ENCODE results near the gene ZXDA. TPM values are rescaled to one million over a fixed set of nuclear protein-coding genes. Genes with fewer than 3 reads are reported as not detected.
"Not testable (repeated sequence)": the region's sequence is repeated elsewhere in the genome, so short reads cannot be mapped to it uniquely, and the experiment has no call there.

The ZXDA gene, protein sequence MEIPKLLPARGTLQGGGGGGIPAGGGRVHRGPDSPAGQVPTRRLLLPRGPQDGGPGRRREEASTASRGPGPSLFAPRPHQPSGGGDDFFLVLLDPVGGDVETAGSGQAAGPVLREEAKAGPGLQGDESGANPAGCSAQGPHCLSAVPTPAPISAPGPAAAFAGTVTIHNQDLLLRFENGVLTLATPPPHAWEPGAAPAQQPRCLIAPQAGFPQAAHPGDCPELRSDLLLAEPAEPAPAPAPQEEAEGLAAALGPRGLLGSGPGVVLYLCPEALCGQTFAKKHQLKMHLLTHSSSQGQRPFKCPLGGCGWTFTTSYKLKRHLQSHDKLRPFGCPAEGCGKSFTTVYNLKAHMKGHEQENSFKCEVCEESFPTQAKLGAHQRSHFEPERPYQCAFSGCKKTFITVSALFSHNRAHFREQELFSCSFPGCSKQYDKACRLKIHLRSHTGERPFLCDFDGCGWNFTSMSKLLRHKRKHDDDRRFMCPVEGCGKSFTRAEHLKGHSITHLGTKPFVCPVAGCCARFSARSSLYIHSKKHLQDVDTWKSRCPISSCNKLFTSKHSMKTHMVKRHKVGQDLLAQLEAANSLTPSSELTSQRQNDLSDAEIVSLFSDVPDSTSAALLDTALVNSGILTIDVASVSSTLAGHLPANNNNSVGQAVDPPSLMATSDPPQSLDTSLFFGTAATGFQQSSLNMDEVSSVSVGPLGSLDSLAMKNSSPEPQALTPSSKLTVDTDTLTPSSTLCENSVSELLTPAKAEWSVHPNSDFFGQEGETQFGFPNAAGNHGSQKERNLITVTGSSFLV
- polyA plus RNA-seq (ENCODE audit: insufficient read length in 3 of 3) = 1 to 10 TPM; 5.1 to 5.9 (median 5.9) TPM
- long read RNA-seq, donor 1, full-length matches to known transcripts = 4 of 4 reads
- long read RNA-seq, donor 1, partial matches to known transcripts = 0 of 4 reads
- long read RNA-seq, donor 1, other reads (novel, unspliced or antisense) = 0 of 4 reads
- long read RNA-seq, donor 2, full-length matches to known transcripts = 8 of 8 reads
- long read RNA-seq, donor 2, partial matches to known transcripts = 0 of 8 reads
- long read RNA-seq, donor 2, other reads (novel, unspliced or antisense) = 0 of 8 reads
- long read RNA-seq, donor 3, full-length matches to known transcripts = 10 of 10 reads
- long read RNA-seq, donor 3, partial matches to known transcripts = 0 of 10 reads
- long read RNA-seq, donor 3, other reads (novel, unspliced or antisense) = 0 of 10 reads
- long read RNA-seq, donor 4, full-length matches to known transcripts = 4 of 4 reads
- long read RNA-seq, donor 4, partial matches to known transcripts = 0 of 4 reads
- long read RNA-seq, donor 4, other reads (novel, unspliced or antisense) = 0 of 4 reads
- long read RNA-seq, donor 5, full-length matches to known transcripts = 3 of 3 reads
- long read RNA-seq, donor 5, partial matches to known transcripts = 0 of 3 reads
- long read RNA-seq, donor 5, other reads (novel, unspliced or antisense) = 0 of 3 reads
- long read RNA-seq, donor 6, full-length matches to known transcripts = 8 of 8 reads
- long read RNA-seq, donor 6, partial matches to known transcripts = 0 of 8 reads
- long read RNA-seq, donor 6, other reads (novel, unspliced or antisense) = 0 of 8 reads
- long read RNA-seq, donor 7, full-length matches to known transcripts = 16 of 16 reads
- long read RNA-seq, donor 7, partial matches to known transcripts = 0 of 16 reads
- long read RNA-seq, donor 7, other reads (novel, unspliced or antisense) = 0 of 16 reads
- long read RNA-seq, donor 8, full-length matches to known transcripts = 1 of 1 reads
- long read RNA-seq, donor 8, partial matches to known transcripts = 0 of 1 reads
- long read RNA-seq, donor 8, other reads (novel, unspliced or antisense) = 0 of 1 reads
- long read RNA-seq, donor 9, full-length matches to known transcripts = 9 of 9 reads
- long read RNA-seq, donor 9, partial matches to known transcripts = 0 of 9 reads
- long read RNA-seq, donor 9, other reads (novel, unspliced or antisense) = 0 of 9 reads
- long read RNA-seq, donor 10, full-length matches to known transcripts = 17 of 17 reads
- long read RNA-seq, donor 10, partial matches to known transcripts = 0 of 17 reads
- long read RNA-seq, donor 10, other reads (novel, unspliced or antisense) = 0 of 17 reads
- long read RNA-seq, donor 11, full-length matches to known transcripts = 8 of 8 reads
- long read RNA-seq, donor 11, partial matches to known transcripts = 0 of 8 reads
- long read RNA-seq, donor 11, other reads (novel, unspliced or antisense) = 0 of 8 reads
- long read RNA-seq, donor 12, full-length matches to known transcripts = 7 of 7 reads
- long read RNA-seq, donor 12, partial matches to known transcripts = 0 of 7 reads
- long read RNA-seq, donor 12, other reads (novel, unspliced or antisense) = 0 of 7 reads
- long read RNA-seq, donor 13, full-length matches to known transcripts = 12 of 12 reads
- long read RNA-seq, donor 13, partial matches to known transcripts = 0 of 12 reads
- long read RNA-seq, donor 13, other reads (novel, unspliced or antisense) = 0 of 12 reads
- long read RNA-seq, donor 14, full-length matches to known transcripts = 30 of 30 reads
- long read RNA-seq, donor 14, partial matches to known transcripts = 0 of 30 reads
- long read RNA-seq, donor 14, other reads (novel, unspliced or antisense) = 0 of 30 reads
- long read RNA-seq, donor 15, full-length matches to known transcripts = 16 of 16 reads
- long read RNA-seq, donor 15, partial matches to known transcripts = 0 of 16 reads
- long read RNA-seq, donor 15, other reads (novel, unspliced or antisense) = 0 of 16 reads
- long read RNA-seq, donor 16, full-length matches to known transcripts = 4 of 4 reads
- long read RNA-seq, donor 16, partial matches to known transcripts = 0 of 4 reads
- long read RNA-seq, donor 16, other reads (novel, unspliced or antisense) = 0 of 4 reads

DNA sequence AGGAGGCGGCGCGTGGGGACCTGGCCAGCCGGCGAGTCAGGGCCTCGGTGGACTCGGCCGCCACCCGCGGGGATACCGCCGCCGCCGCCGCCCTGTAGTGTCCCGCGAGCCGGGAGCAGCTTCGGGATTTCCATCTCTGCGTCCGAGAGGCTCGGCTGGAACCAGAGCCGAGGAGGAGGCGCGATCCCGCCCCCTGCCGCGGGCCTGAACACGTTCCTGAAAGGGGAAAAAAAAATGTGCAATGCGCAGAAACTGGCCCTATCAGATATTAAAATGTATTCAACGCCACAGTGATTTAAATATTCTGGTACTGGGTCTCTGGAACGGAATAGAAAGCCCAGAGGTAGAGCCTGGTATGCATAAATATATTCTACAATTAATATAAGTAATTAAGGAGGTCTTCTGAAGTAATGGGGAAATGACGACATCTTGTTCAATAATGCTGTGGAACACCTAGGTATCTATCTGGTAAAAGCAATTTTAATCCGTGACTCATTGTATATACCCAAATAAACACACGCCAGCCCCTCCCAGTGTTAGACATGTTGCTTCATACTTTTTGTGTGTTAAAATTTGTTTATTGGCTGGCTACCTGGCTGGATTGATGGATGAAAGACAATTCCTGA is at the start of gene ZXDA:
Gene ZXDA, minus strand, starts transcription at position 172 of the 626 bp plus-strand sequence. Its CDS starts 38 bp downstream, at position 134.
- DNase-seq = not testable (repeated sequence)

DNA sequence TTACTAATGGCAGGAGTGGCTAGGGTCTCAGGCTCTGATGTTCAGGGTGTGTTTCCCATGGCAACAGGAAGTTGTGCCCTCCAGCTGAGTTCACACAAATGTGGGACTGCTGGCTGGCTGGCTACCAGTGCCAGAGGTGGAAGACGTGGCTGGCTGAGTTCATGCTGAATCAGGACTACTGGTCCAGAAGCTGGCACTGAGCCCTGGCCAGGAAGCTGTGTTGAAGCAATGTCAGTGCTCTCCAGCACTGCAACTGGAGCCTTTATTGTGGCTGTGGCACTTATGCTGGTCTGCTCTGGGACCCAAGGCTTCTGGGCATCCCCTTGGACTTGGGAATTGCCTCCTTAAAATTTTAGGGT is 42.0 kb upstream of the ZXDA start:
- no peak for DNase-seq

GRCh38 chrX:57951666-57952319 is 41.5 kb upstream of the ZXDA start:
- no peak for DNase-seq

GRCh38 chrX:57933321-57933720 is 23.1 kb upstream of the ZXDA start:
- DNase-seq = no peak

GRCh38 chrX:57932266-57932665 is 22.0 kb upstream of the ZXDA start:
- no peak for DNase-seq

GRCh38 chrX:57930051-57930450 is 19.8 kb upstream of the ZXDA start:
- no peak for DNase-seq

DNA sequence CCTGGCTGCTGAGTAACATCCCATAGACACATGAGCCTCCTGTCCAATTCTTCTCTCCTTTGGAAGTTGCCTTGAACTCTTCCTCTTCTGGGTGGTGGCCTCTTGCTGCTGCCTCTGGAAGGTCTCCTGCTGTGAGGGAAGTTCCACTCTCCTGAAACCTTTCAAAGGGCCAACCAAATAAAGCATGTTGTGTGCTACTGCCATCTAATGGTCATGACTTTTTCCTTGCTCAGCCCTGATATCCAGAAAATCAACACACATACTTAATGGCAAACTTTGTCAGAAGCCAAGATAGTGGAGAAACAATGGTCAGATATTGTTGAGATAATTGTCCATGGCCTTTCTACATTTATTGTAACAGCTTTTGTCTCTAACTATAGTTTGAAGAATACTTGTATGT is 19.1 kb upstream of the ZXDA start:
- DNase-seq = no peak

DNA sequence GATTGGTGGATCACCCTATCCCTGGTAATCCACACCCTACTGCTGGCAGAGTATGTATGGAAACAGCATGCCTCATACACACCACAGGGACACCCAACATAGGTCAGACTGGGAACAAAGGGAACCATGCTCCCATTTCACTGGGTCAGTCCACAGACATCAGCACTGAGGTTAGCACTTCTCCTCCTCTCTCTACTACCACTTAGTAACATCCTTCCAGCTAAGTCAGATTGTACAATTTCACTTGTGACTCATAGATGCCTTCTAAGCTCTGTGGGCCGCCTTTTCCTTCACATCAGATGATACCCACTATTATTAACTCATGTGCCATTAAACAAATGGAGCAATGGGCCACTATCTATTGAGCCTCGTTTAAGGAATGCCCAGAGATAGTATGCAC is 15.5 kb upstream of the ZXDA start:
- no peak for DNase-seq

DNA sequence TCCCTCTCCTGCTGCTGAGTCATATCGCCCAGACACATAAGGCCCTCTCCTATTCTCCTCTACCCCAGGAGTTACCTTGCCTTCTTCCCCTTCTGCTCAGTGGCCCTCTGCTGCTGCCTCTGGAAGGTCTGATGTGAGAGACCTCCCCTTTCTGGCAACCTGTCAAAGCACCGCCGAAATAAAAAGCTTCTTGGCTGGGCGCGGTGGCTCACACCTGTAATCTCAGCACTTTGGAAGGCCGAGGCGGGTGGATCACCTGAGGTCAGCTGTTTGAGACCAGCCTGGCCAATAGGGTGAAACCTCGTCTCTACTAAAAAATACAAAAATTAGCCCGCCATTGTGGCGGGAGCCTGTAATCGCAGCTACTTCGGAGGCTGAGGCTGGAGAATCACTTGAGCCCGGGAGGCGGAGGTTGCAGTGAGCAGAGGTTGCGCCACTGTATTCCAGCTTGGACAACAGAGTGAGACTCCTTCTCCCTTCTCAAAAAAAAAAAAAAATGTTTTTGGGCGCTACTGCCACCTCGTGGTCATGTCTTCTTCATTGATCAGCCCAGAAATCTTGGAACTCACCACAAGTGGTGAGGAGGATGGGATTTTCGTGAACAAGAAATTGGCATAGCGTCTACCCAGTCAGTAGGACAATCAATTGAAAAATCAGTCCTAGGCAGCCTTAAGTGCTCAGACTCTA is 8.6 kb upstream of the ZXDA start:
- no peak for DNase-seq

DNA sequence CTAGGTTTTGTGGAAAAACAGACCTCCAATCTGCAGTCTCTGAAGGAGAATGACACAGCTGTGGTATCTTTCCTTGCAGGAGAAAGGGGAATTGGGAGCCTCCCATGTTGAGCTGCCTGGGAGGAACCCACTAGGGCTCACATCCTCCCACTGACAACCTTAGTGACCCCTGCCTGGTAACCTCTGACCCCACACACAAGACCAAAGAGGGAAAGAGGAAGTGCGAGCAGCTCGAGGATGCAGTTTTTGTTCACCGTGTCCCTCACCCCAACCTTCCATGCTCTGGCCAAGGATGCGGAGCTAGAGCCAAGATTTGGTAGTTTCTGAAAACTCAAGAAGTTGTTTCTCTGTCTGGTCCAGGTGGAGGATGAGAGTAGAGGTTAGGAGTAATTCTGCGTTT is 5.4 kb upstream of the ZXDA start:
- no peak for DNase-seq

GRCh38 chrX:57909595-57910286 is 517 bp downstream of the ZXDA start:
- not testable (repeated sequence) for DNase-seq

- not testable (repeated sequence) for DNase-seq
Observed at GRCh38 chrX:57908972-57909594, 1.2 kb downstream of the ZXDA start.

DNA sequence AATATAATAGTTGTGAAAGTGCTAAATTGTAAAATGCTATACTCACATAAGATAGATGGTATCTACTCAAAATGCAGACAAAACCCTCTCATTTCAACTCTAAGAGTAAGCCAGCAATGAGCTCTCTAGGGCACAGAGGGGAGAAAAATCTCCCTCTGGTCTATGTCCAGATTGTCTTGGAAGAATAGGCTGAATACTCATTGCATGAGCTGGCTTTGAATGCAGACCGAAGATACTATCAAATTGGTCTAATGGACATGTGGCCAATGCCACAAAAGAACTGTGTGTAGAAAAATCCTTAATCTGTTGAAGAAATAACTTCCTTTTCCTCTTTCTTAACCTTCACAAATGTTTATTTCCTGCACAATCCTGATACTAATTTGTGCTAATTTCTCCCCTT is 3.5 kb downstream of the ZXDA start:
- no peak for DNase-seq

- no peak for DNase-seq
Observed at GRCh38 chrX:57905141-57905540, 5.1 kb downstream of the ZXDA start.

DNA sequence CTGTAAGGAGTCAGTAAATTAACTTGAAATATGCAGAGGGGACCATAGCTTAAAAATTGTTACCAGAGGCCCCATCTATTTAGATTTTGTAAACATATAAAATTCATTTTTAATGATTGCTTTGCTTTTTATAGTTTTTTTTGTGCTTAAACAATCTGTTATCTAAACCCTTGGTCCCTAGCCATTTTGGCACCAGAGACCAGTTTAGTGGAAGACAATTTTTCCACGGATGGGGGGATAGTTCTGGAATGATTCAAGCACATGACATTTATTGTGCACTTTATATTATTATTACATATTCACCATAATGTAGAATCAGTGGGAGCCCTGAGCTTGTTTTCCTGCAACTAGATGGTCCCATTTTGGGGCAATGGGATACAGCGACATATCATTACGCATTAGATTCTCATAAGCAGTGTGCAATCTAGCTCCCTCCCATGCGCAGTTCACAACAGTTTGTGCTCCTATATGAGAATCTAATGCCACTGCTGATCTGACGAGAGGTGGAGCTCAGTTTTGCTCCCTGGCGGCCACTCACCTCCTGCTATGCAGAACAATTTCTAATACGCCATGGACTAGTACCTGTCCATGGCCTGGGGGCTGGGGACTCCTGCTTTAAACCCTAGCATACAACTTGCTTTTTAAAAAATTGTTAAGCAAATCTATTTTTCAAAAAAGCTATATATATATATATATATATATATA is 5.9 kb downstream of the ZXDA start:
- DNase-seq = no peak
